Activated T-cell treated with anti-CD3 and anti-CD28 coated beads for 1 hour (primary cell): ENCODE measurements around the gene SLC26A5.
"Not testable (repeated sequence)": the region's sequence is repeated elsewhere in the genome, so short reads cannot be mapped to it uniquely, and the experiment has no call there.

Source experiments
- DNase-seq: peaks from one replicate; pipeline ENCODE4 v3.0.0-alpha.2; 2020; ENCODE audit warnings: low read depth

The SLC26A5 gene

DNA sequence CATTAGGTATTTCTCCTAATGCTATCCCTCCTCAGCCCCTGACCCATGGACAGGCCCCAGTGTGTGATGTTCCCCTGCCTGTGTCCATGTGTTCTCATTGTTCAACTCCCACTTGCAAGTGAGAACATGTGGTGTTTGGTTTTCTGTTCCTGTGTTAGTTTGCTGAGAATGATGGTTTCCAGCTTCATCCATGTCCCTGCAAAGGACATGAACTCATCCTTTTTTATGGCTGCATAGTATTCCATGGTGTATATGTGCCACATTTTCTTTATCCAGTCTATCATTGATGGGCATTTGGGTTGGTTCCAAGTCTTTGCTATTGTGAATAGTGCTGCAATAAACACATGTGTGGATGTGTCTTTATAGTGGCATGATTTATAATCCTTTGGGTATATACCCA is 46.3 kb downstream of the SLC26A5 start:
- DNase-seq: not testable (repeated sequence)

- DNase-seq: no peak
These were observed 47.4 kb downstream of the SLC26A5 start for GRCh38 chr7:103398483-103399127.

DNA sequence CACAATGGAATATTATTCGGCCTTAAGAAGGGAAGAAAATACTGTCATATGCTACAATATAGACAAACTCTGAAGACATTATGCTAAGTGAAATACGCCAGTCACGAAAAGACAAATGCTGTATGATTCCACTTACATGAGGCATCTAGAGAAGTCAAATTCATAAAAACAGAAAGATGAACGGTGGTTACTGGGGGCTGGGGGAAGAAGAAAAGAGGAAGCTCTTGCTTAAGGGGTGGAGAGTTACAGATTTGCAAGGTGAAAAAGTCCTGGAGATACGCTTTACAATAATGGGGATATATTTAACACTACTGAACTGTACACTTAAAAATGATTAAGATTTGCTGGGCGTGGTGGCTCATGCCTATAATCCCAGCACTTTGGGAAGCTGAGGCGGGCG is 49.5 kb downstream of the SLC26A5 start:
- DNase-seq: no peak

DNA sequence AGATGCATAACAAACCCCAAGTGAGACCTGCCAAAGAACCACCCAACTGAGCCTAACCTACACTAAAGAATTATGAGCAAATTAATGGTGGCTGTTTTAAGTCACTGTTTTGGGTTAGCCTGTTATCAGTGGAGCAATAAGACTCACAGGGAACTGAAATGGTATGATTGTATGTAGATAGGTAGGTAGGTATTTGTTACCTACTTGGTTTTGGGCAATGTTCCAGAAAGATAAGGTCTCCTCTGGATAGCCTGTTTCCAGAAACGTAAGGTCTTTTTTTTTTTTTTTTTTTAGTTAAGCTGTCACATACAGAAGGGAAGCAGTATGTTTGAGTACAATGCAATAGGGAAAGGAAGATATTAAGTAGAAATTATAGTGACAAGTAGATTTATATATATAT is 50.9 kb downstream of the SLC26A5 start:
- DNase-seq: no peak

DNA sequence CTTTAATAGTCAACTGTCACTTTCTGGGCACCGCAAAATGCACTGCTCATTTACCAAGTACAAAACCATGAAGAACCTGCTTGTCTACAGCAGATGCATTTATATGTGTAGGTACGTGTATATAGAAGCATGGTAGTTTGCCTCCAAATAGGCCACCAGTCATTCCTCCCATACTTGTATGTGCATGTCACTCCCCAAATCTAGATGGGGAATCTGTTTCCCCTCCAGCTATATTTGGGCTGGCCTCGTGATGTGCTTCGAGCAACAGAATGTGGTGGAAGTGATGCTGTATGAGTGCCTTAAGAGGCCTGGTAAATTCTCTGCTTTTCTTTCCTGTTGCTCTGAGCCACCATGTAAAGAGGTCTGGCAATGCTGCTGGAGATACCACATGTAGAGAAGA is 51.4 kb downstream of the SLC26A5 start:
- no peak for DNase-seq

GRCh38 chr7:103391976-103392375 is 54.0 kb downstream of the SLC26A5 start:
- no peak for DNase-seq

DNA sequence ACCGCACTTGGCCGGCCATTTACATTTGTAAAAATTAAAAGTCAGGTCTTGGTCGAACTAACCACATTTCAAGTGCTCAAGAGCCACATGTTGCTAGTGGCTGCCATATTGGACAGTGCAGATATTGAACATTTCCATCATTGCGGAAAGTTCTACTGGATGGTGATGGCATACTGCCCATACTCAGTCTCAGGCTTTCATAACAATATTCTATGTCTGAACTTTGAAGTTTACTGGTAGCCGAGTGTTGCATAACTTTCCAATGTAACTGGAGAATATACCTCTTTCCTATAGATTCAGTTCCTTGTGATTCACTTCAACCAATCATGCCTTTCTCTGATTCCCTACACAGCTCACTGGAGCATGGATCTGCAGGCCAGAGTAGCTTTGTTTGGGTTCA is 54.9 kb downstream of the SLC26A5 start:
- no peak for DNase-seq

DNA sequence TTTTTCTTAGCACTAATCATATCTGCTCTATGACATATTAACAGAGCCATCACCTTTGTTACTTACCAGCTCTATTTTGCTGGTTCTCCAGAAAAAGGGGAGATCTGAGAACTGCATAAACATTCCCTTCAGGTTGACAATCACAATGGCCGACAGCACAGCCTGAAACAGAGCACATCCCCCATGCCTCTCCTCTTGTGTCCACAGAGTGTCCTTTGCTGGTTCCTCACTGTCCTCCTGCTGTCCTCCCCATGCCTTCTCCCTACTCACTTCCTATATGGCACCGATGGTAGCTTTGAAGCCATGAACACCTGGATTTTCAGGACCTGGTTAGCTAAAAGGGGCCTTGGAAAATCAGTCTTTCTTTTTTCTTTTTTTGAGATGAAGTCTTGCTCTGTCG is 56.7 kb downstream of the SLC26A5 start:
- no peak for DNase-seq

GRCh38 chr7:103388469-103389140 is 57.4 kb downstream of the SLC26A5 start:
- no peak for DNase-seq

- DNase-seq: no peak
These were observed 58.8 kb downstream of the SLC26A5 start for GRCh38 chr7:103387242-103387641.

DNA sequence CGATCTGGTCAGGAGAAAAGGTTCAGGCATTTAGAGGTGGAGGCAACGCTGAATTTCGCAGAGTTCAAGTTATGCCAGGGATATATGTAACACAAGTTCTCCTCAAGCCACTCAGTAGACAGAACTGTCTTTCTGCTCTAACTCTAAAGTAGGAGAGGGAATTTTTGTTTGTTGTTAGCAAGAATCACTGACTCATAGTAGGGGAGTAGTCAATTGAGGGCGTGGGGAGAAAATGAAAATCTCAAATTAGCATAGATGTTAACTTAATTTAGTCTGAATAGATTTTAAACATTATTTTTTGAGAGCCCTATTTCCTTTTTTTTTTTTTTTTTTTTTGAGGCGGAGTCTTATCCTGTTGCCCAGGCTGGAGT is 64.0 kb downstream of the SLC26A5 start:
- DNase-seq: no peak

DNA sequence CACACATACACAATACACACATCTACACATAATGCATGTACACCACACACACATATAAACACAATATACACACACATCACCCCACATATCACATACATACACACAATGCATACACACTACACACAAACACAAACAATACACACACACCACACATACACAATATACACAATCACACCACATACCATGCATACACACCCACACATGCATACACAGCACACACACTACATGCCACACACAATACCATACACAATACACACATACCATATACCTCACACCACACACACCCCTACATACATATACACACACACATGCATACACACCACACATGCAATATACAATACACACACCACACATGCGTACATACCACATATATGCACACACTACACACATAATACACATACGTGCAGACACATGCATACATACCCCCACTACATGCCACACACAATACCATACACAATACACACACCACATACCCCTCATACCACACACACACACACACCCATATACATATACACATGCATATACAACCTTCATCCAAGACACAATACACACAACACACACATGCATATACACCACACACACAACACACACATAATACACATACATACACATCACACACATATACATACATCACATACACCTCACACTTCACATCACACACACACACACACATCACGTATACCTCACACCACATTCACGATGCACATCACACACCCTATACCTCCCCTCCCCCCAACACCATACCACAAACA is 64.6 kb downstream of the SLC26A5 start:
- no peak for DNase-seq

DNA sequence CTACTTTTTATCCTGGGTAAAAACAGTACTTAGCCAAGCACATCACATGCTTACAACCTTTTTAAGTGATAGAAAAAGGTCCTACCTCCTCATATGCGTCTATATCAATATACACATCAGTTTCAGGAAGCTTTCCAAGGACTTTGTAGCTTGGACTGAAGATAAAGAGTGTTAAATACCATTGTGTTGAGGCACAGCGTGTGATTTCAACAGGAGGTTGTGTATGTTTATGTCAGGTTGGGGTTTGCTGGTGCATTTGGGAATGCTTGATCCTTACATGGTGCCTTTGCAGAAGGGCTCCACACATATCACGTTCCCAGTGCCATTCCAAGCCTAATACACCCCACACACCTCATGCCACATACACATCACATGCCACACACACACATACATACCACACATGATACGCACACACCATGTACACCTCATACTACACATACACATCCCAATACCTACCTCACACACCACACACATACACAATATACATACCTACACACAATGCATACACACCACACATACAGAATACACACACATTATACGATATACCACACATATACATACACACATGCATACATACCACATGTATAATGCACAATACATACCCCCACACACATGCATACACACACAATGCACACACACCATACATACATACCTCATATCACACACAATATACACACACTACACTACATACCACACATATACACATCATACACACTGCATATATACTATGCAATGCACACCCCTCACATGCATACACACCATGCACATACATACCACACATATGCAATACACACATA is 65.4 kb downstream of the SLC26A5 start:
- no peak for DNase-seq

GRCh38 chr7:103379270-103379975 is 66.6 kb downstream of the SLC26A5 start:
- DNase-seq: no peak

DNA sequence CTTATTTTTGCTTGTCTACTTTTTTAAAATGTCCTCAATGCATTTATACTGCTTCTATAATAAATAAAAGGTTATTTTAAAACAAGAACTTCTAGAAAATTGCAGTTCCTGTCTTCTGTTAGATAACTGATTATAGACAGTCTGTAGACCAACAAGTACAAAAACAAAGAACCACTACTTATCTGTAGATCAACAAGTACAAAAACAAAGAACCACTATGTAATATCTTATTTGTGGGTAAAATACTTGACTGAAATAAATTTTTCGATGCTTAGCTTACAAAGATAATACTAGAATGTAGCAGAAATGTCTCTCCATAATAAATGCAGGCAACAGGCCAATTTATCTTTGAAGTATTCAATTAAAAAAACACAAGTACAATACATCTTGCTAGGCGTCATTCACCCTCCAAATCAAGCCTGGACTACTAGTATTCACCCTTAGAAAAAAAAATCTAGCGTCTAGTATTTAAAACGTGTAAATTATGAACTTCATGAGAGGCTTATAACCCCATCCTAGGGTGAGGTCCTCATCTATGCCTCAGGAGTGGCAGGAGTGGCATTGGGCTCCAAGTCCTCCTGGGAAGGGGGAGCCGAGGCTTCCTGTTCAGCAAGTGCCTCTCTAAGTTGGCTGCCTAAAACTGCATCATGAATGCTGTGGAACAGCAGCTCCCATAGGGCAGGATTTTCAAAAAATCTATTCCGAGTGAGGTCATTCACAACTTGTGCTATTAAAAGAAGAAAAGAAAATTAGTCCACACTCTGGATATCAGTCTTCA is 72.0 kb downstream of the SLC26A5 start:
- DNase-seq: no peak

DNA sequence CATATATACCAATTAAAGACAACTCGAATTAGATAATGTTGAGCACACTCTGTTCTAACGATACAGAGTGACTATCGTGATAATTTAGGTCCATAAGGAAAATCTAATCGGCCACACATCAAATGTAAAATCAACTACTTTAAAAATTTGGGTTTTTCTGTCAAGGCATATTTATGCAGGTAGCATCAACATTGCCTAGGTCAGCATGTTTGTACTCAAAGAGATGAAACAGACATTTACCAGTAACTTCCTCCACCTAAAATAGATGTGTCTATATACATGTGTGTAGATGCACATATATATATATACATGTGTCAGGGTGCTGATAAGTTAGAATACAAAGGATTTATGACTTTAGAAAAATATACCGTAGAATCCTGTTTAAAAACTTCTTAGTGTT is 76.6 kb downstream of the SLC26A5 start:
- DNase-seq: no peak

DNA sequence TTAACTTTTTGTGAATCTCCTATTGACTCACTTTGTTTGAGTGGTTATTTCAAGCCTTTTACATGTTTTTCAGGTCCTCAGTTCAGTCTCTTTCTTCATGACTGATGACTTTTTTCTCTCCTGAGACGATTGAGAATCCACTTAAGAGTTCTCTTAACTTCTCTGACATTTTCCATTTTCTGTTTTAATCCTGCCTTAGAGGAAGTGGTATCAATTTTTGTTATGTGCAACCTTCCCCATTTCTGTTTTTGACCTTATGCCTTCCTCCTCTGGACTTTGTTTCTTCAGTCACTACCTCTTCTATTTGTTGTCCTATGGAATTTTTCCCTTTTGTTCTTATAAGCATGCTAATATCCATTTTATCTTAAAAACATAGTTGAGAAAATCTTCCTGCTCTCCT is 96.2 kb downstream of the SLC26A5 start:
- no peak for DNase-seq

GRCh38 chr7:103348959-103349358 is 97.0 kb downstream of the SLC26A5 start:
- DNase-seq: no peak

- DNase-seq: no peak
These were observed 97.6 kb downstream of the SLC26A5 start for GRCh38 chr7:103348452-103348851.

- peak; percentile 66 for DNase-seq
These were observed 98.3 kb downstream of the SLC26A5 start, which contains the start of gene PSMC2 for GRCh38 chr7:103347507-103348267. PSMC2 (plus strand) TSS chr7:103347643; CDS start chr7:103347712, 69 bp downstream.
